Mesodermal cell (in vitro differentiated cells): Measurements from ENCODE around the gene ANO6.
A peak's percentile ranks its signal among the peaks of the same experiment; 100 is the strongest.
"Not testable (repeated sequence)": the region's sequence is repeated elsewhere in the genome, so short reads cannot be mapped to it uniquely, and the experiment has no call there.

ENCODE experiments used
- H3K27ac ChIP-seq: 2 replicates; pipeline ENCODE4 v1.7.0; 2013; ENCODE audit warnings: mild to moderate bottlenecking, low read depth, low read length, moderate library complexity; ENCODE audit not compliant: severe bottlenecking
- H3K36me3 ChIP-seq: 2 replicates; pipeline ENCODE4 v1.7.1; 2013; ENCODE audit warnings: mild to moderate bottlenecking, low read length, moderate library complexity; ENCODE audit not compliant: control insufficient read depth, insufficient read depth
- H3K4me1 ChIP-seq: one replicate; pipeline ENCODE4 v1.7.1; 2013; ENCODE audit warnings: mild to moderate bottlenecking, low read length; ENCODE audit not compliant: insufficient read depth, control insufficient read depth, poor library complexity, severe bottlenecking
- H3K4me3 ChIP-seq: 2 replicates; pipeline ENCODE4 v1.7.0; 2013; ENCODE audit warnings: low read length, control low read depth, mild to moderate bottlenecking; ENCODE audit not compliant: insufficient read depth, poor library complexity, severe bottlenecking; ENCODE audit errors: extremely low read depth
- H3K9me3 ChIP-seq: 2 replicates; pipeline ENCODE4 v1.7.1; 2013; ENCODE audit warnings: mild to moderate bottlenecking, low read length, moderate library complexity; ENCODE audit not compliant: control insufficient read depth
- WGBS, 2 experiments: methylation state at CpG; one replicate each; pipeline ENCODE4 v1.1.5; 2013; ENCODE audit warnings: missing lambda C conversion rate in 2 of 2; ENCODE audit not compliant: insufficient coverage in 2 of 2; 5-methylcytosine and 5-hydroxymethylcytosine counted together

ANO6 gene

GRCh38 chr12:45260104-45260815, 44.4 kb downstream of the ANO6 start:
- H3K4me1 ChIP-seq: peaks cover 43% of the 10 kb centered on the region
- 75 to 89% methylated on average over 1 to 4 of the region's 5 CpGs for WGBS, 2 experiments
- H3K36me3 ChIP-seq: peaks cover 23% of the 10 kb centered on the region
- H3K27ac ChIP-seq: peak overlapping the region; percentile 76
- H3K9me3 ChIP-seq: no peaks in the 10 kb centered on the region
- no peak overlapping the region for H3K4me3 ChIP-seq

DNA sequence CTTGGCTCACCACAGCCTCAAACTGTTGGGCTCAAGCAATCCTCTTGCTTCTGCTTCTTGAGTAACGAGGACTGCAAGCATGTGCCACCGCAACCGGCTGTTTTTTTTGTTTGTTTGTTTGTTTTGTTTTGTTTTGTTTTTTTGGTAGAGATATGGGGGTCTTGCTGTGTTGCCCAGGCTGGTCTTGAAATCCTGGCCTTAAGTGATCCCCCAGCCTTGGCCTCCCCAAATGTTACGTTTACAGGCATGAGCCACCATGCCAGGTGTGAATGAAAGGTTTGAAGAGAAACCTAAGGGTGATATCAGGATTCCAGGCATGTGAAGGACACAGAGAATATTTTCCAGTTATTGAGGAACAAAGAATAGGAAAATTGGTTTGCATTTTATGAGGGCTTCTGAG, 45.0 kb downstream of the ANO6 start:
- Histone ChIP-seq H3K4me3 (no peak overlapping the region), H3K9me3 (no peaks in the 10 kb centered on the region), H3K27ac (peak overlapping the region; percentile 76), H3K4me1 (peaks cover 43% of the 10 kb centered on the region), H3K36me3 (peaks cover 28% of the 10 kb centered on the region)
- 90 to 100% methylated on average over 1 to 2 of the region's 4 CpGs for WGBS, 2 experiments

- H3K4me1 ChIP-seq: peaks cover 38% of the 10 kb centered on the region
- not testable (repeated sequence) for H3K9me3 ChIP-seq, H3K4me3 ChIP-seq, H3K27ac ChIP-seq
- peaks cover 24% of the 10 kb centered on the region for H3K36me3 ChIP-seq
- WGBS, 2 experiments: 98 to 99% methylated on average over 6 to 7 of the region's 8 CpGs
Observed at GRCh38 chr12:45262185-45262584, 46.3 kb downstream of the ANO6 start.

DNA sequence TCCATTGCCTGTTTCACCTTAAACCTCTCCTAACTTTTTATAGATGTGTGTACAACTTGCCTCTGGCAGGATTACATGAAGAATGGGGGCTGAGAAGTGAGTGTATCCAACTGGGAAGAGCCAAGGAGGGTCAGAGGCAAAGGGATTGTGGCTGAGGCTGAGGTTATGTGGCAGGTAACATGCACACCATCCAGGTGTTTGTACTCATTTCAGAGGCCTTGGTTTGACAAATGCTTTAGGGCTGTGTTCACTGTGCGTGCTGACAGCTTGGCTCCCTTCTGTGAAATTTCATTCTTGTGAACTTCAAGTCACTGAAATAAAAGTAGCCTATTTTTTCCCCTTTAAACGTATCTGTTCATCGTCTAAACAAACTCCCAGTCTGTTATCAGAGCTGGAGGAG, 47.7 kb downstream of the ANO6 start:
- Histone ChIP-seq H3K4me1 (peaks cover 35% of the 10 kb centered on the region), H3K9me3 (no peaks in the 10 kb centered on the region), H3K36me3 (peaks cover 24% of the 10 kb centered on the region), H3K27ac (peak overlapping the region; percentile 66), H3K4me3 (no peak overlapping the region)
- 89 to 100% methylated on average over 1 to 2 of the region's 3 CpGs for WGBS, 2 experiments

GRCh38 chr12:45268672-45269411, 52.9 kb downstream of the ANO6 start:
- Histone ChIP-seq H3K4me1 (peaks cover 40% of the 10 kb centered on the region), H3K4me3 (no peak overlapping the region), H3K9me3 (no peaks in the 10 kb centered on the region), H3K27ac (peak overlapping the region; percentile 93), H3K36me3 (peaks cover 18% of the 10 kb centered on the region)
- WGBS, 2 experiments: 65 to 67% methylated on average over 3 to 5 of the region's 5 CpGs

DNA sequence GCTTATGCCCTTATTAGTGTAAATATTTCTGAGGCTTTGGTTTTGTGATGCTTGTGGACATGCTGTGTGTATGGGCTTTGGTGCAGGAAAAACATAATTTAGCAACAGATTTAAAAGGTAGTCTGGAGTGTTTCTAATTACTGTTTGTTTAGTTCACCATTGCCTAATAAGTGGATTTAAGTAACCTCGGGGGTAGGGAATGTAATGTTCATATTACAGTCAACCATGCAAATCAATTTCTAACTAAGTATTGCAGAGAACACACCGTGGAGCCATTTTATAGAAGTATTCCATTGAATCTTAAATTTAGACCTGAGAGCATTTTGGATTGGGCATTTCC, 53.5 kb downstream of the ANO6 start:
- no peak overlapping the region for H3K4me3 ChIP-seq
- H3K4me1 ChIP-seq: peaks cover 46% of the 10 kb centered on the region
- H3K36me3 ChIP-seq: peaks cover 16% of the 10 kb centered on the region
- no peaks in the 10 kb centered on the region for H3K9me3 ChIP-seq
- H3K27ac ChIP-seq: peak overlapping the region; percentile 93
- WGBS, 2 experiments: 100% methylated on average over 1 of the region's 2 CpGs; no CpG with 5 or more reads in 1 of the 2 experiments

GRCh38 chr12:45270951-45271350, 55.1 kb downstream of the ANO6 start:
- peaks cover 58% of the 10 kb centered on the region for H3K4me1 ChIP-seq
- H3K27ac ChIP-seq: no peak overlapping the region
- no peaks in the 10 kb centered on the region for H3K9me3 ChIP-seq
- WGBS, 2 experiments: 100% methylated on average over 1 of the region's 3 CpGs
- peaks cover 13% of the 10 kb centered on the region for H3K36me3 ChIP-seq
- no peak overlapping the region for H3K4me3 ChIP-seq

GRCh38 chr12:45273717-45274271, 57.9 kb downstream of the ANO6 start:
- no peak overlapping the region for H3K4me3 ChIP-seq
- H3K36me3 ChIP-seq: peaks cover 13% of the 10 kb centered on the region
- no peaks in the 10 kb centered on the region for H3K9me3 ChIP-seq
- H3K4me1 ChIP-seq: peaks cover 63% of the 10 kb centered on the region
- WGBS, 2 experiments: 0 to 27% methylated on average over 1 of the region's 1 CpG
- H3K27ac ChIP-seq: peak overlapping the region; percentile 97

- Histone ChIP-seq H3K9me3 (no peaks in the 10 kb centered on the region), H3K36me3 (peaks cover 24% of the 10 kb centered on the region), H3K4me3 (no peak overlapping the region), H3K27ac (no peak overlapping the region), H3K4me1 (peaks cover 49% of the 10 kb centered on the region)
- 72 to 95% methylated on average over 3 of the region's 5 CpGs for WGBS, 2 experiments
Observed at GRCh38 chr12:45276154-45276755, 60.4 kb downstream of the ANO6 start.

GRCh38 chr12:45278447-45278846, 62.6 kb downstream of the ANO6 start:
- Histone ChIP-seq H3K27ac (no peak overlapping the region), H3K4me1 (peaks cover 51% of the 10 kb centered on the region), H3K9me3 (no peaks in the 10 kb centered on the region), H3K4me3 (no peak overlapping the region), H3K36me3 (peaks cover 26% of the 10 kb centered on the region)
- no CpG with 5 or more reads among the region's 1 CpG for WGBS, 2 experiments
